BLaER1 (cell line): ENCODE measurements around the gene CCDC148.

Source experiments
- H3K27ac ChIP-seq: shearing (Covaris generic); formaldehyde crosslinking; 2 replicates; pipeline ENCODE4 v1.8.1; 2022
- H3K27me3 ChIP-seq: shearing (Covaris generic); formaldehyde crosslinking; 2 replicates; pipeline ENCODE4 v1.8.1; 2022
- H3K36me3 ChIP-seq: shearing (Covaris generic); formaldehyde crosslinking; 2 replicates; pipeline ENCODE4 v1.8.1; 2022
- H3K4me1 ChIP-seq: shearing (Covaris generic); formaldehyde crosslinking; 2 replicates; pipeline ENCODE4 v1.8.1; 2022
- H3K4me2 ChIP-seq: shearing (Covaris generic); formaldehyde crosslinking; 2 replicates; pipeline ENCODE4 v1.8.1; 2022
- H3K4me3 ChIP-seq: shearing (Covaris generic); formaldehyde crosslinking; 2 replicates; pipeline ENCODE4 v1.8.1; 2022
- H3K9ac ChIP-seq: shearing (Covaris generic); formaldehyde crosslinking; 2 replicates; pipeline ENCODE4 v1.8.1; 2022
- H3K9me3 ChIP-seq: shearing (Covaris generic); formaldehyde crosslinking; 2 replicates; pipeline ENCODE4 v1.8.1; 2022
- H4K20me1 ChIP-seq: shearing (Covaris generic); formaldehyde crosslinking; 2 replicates; pipeline ENCODE4 v1.8.1; 2022
- Cebpa-rat ChIP-seq: shearing (Covaris generic); IDR thresholded peaks from 2 replicates; pipeline ENCODE4 v1.8.1; 2022

CCDC148 gene

GRCh38 chr2:158467248-158467647 is 10.7 kb upstream of the CCDC148 start:
- Histone ChIP-seq H3K9me3 (no peaks in the 10 kb centered on the region), H4K20me1 (peaks cover 17% of the 10 kb centered on the region; the same call in 1 of the 2 replicates), H3K27me3 (no peaks in the 10 kb centered on the region), H3K4me1 (no peaks in the 10 kb centered on the region), H3K9ac (no peak overlapping the region), H3K27ac (no peak overlapping the region), H3K4me2 (no peak overlapping the region), H3K36me3 (no peaks in the 10 kb centered on the region), H3K4me3 (no peak overlapping the region)
- no peak for TF ChIP-seq Cebpa-rat

GRCh38 chr2:158464426-158465281 is 8.1 kb upstream of the CCDC148 start:
- no peak overlapping the region for H3K4me3 ChIP-seq
- H3K36me3 ChIP-seq, result no peaks in the 10 kb centered on the region
- H3K9me3 ChIP-seq, result no peaks in the 10 kb centered on the region
- H3K27me3 ChIP-seq, result peaks cover 3% of the 10 kb centered on the region; the same call in 1 of the 2 replicates
- H4K20me1 ChIP-seq, result peaks cover 38% of the 10 kb centered on the region
- no peak overlapping the region for H3K4me2 ChIP-seq
- H3K4me1 ChIP-seq, result 0 out of 2 replicates have a peak, but pooled peaks cover under 1% of the 10 kb centered on the region
- no peak overlapping the region for H3K9ac ChIP-seq
- no peak for TF ChIP-seq Cebpa-rat
- H3K27ac ChIP-seq, result no peak overlapping the region

- H4K20me1 ChIP-seq, result peaks cover 49% of the 10 kb centered on the region
- no peak for TF ChIP-seq Cebpa-rat
- no peak overlapping the region for H3K9ac ChIP-seq
These were observed 7.0 kb upstream of the CCDC148 start for GRCh38 chr2:158463496-158464095.

GRCh38 chr2:158460632-158461297 is 4.2 kb upstream of the CCDC148 start:
- TF ChIP-seq Cebpa-rat, result no peak

More at GRCh38 chr2:158463496-158464095, 7.0 kb upstream of the CCDC148 start:
- Histone ChIP-seq H3K36me3 (no peaks in the 10 kb centered on the region), H3K9me3 (no peaks in the 10 kb centered on the region), H3K4me2 (no peak overlapping the region), H3K4me1 (peaks cover 11% of the 10 kb centered on the region), H3K4me3 (no peak overlapping the region), H3K27ac (no peak overlapping the region), H3K27me3 (peaks cover 13% of the 10 kb centered on the region)

GRCh38 chr2:158459161-158460003 is 2.8 kb upstream of the CCDC148 start:
- no peak for TF ChIP-seq Cebpa-rat
- Histone ChIP-seq H3K4me2 (peak overlapping the region; percentile 96), H3K27me3 (peaks cover 22% of the 10 kb centered on the region), H3K4me3 (no peak overlapping the region), H3K9ac (no peak overlapping the region), H3K4me1 (peaks cover 21% of the 10 kb centered on the region), H4K20me1 (peaks cover 61% of the 10 kb centered on the region), H3K27ac (no peak overlapping the region), H3K9me3 (no peaks in the 10 kb centered on the region), H3K36me3 (no peaks in the 10 kb centered on the region)

More at GRCh38 chr2:158460632-158461297, 4.2 kb upstream of the CCDC148 start:
- Histone ChIP-seq H3K27ac (no peak overlapping the region), H4K20me1 (peaks cover 61% of the 10 kb centered on the region), H3K4me3 (no peak overlapping the region), H3K9ac (no peak overlapping the region), H3K36me3 (no peaks in the 10 kb centered on the region), H3K27me3 (peaks cover 22% of the 10 kb centered on the region), H3K4me1 (peaks cover 21% of the 10 kb centered on the region), H3K9me3 (no peaks in the 10 kb centered on the region), H3K4me2 (no peak overlapping the region)

GRCh38 chr2:158458617-158458920 is 2.0 kb upstream of the CCDC148 start:
- Histone ChIP-seq H3K4me3 (peak overlapping the region; percentile 88), H3K4me2 (peak overlapping the region; percentile 96), H4K20me1 (peaks cover 57% of the 10 kb centered on the region), H3K36me3 (no peaks in the 10 kb centered on the region), H3K27ac (no peak overlapping the region), H3K9ac (no peak overlapping the region), H3K9me3 (no peaks in the 10 kb centered on the region), H3K4me1 (peaks cover 21% of the 10 kb centered on the region), H3K27me3 (peaks cover 22% of the 10 kb centered on the region)
- TF ChIP-seq Cebpa-rat, result no peak

GRCh38 chr2:158457826-158458616 is 1.5 kb upstream of the CCDC148 start:
- H3K4me2 ChIP-seq, result peak overlapping the region; percentile 96
- H3K9me3 ChIP-seq, result no peaks in the 10 kb centered on the region
- peaks cover 51% of the 10 kb centered on the region for H4K20me1 ChIP-seq
- H3K4me1 ChIP-seq, result peaks cover 21% of the 10 kb centered on the region
- peak overlapping the region; percentile 88 for H3K4me3 ChIP-seq
- H3K9ac ChIP-seq, result peak overlapping the region; percentile 79
- no peaks in the 10 kb centered on the region for H3K36me3 ChIP-seq
- H3K27ac ChIP-seq, result peak overlapping the region; percentile 61
- H3K27me3 ChIP-seq, result peaks cover 22% of the 10 kb centered on the region
- TF ChIP-seq Cebpa-rat, result no peak

- TF ChIP-seq Cebpa-rat, result no peak
- peak overlapping the region; percentile 88 for H3K4me3 ChIP-seq
- H3K4me1 ChIP-seq, result peaks cover 21% of the 10 kb centered on the region
- no peaks in the 10 kb centered on the region for H3K36me3 ChIP-seq
- no peaks in the 10 kb centered on the region for H3K9me3 ChIP-seq
- peaks cover 22% of the 10 kb centered on the region for H3K27me3 ChIP-seq
- H3K27ac ChIP-seq, result peak overlapping the region; percentile 61
- peak overlapping the region; percentile 79 for H3K9ac ChIP-seq
- peaks cover 44% of the 10 kb centered on the region for H4K20me1 ChIP-seq
- peak overlapping the region; percentile 96 for H3K4me2 ChIP-seq
These were observed 706 bp upstream of the CCDC148 start for GRCh38 chr2:158457092-158457825.
